Measurements from ENCODE around the gene ELOVL5. TPM values are rescaled to one million over a fixed set of nuclear protein-coding genes. Genes with fewer than 3 reads are reported as not detected.

Gene ELOVL5
- total and polyA plus RNA-seq, 10 donors: 48.8 to 113 (median 91.2) TPM

GRCh38 chr6:53263917-53264316, 84.8 kb downstream of the ELOVL5 start:
- no peak for TF ChIP-seq POLR2A (IDR thresholded peaks at IDR 0.05)
- TF ChIP-seq POLR2AphosphoS5 (IDR thresholded peaks at IDR 0.05): no peak
- no peak for TF ChIP-seq CTCF (IDR thresholded peaks at IDR 0.05 in 8 of 11, conservative IDR thresholded peaks at IDR 0.05 in 3 of 11)
- Histone ChIP-seq H3K4me1 (peaks cover 7 to 38% (median 26%) of the 10 kb centered on the region in 6 donors), H3K36me3 (peaks cover 3 to 90% (median 60%) of the 10 kb centered on the region in 6 donors), H3K9me3 (peaks cover 0 to 6% (median 0%) of the 10 kb centered on the region in 8 donors), H3K4me3 (no peak overlapping the region), H3K27ac (peak overlapping the region in 3 of 8 donors; percentile 53 to 75 (median 74)), H3K27me3 (replicated peaks in 1 of 7) (no peaks in the 10 kb centered on the region)
- intact Hi-C loops (cut with DNase I; ENCODE audit: low total_unique reads): no loop called here
- WGBS, 5 donors: 71 to 80% (median 78%) methylated on average over 2 of the region's 2 CpGs
- DNase-seq: no peak

GRCh38 chr6:53259860-53260580, 88.7 kb downstream of the ELOVL5 start:
- Histone ChIP-seq H3K4me3 (no peak overlapping the region), H3K4me1 (peaks cover under 1 to 53% (median 25%) of the 10 kb centered on the region in 6 donors), H3K27ac (peak overlapping the region in 6 of 8 donors; percentile 38 to 75 (median 60)), H3K27me3 (replicated peaks in 1 of 7) (no peaks in the 10 kb centered on the region), H3K9me3 (peaks cover 0 to 7% (median 0%) of the 10 kb centered on the region in 8 donors), H3K36me3 (peaks cover 3 to 67% (median 32%) of the 10 kb centered on the region in 6 donors)
- DNase-seq: no peak
- intact Hi-C loops (cut with DNase I; ENCODE audit: low total_unique reads): no loop called here
- TF ChIP-seq CTCF (IDR thresholded peaks at IDR 0.05 in 8 of 11, conservative IDR thresholded peaks at IDR 0.05 in 3 of 11): no peak
- peak in 2 of 3 donors; percentile 13 to 50 for TF ChIP-seq POLR2AphosphoS5 (IDR thresholded peaks at IDR 0.05)
- no peak for TF ChIP-seq POLR2A (IDR thresholded peaks at IDR 0.05)
- WGBS, 5 donors: 70 to 91% (median 80%) methylated on average over 11 of the region's 11 CpGs

GRCh38 chr6:53258774-53259155, 90.0 kb downstream of the ELOVL5 start:
- Histone ChIP-seq H3K4me1 (peaks cover 0 to 41% (median 14%) of the 10 kb centered on the region in 6 donors), H3K27me3 (replicated peaks in 1 of 7) (no peaks in the 10 kb centered on the region), H3K4me3 (no peak overlapping the region), H3K27ac (peak overlapping the region in 5 of 8 donors; percentile 31 to 75 (median 60)), H3K36me3 (peaks cover 3 to 57% (median 29%) of the 10 kb centered on the region in 6 donors), H3K9me3 (peaks cover 0 to 7% (median 0%) of the 10 kb centered on the region in 8 donors)
- DNase-seq: no peak
- TF ChIP-seq POLR2AphosphoS5 (IDR thresholded peaks at IDR 0.05) (peak in 1 of 3 donors; percentile 35), POLR2A (IDR thresholded peaks at IDR 0.05) (no peak)
- 50 to 70% (median 62%) methylated on average over 5 of the region's 5 CpGs for WGBS, 5 donors
- intact Hi-C loops (cut with DNase I; ENCODE audit: low total_unique reads): no loop called here

GRCh38 chr6:53258076-53258773, 90.5 kb downstream of the ELOVL5 start:
- Histone ChIP-seq H3K4me3 (no peak overlapping the region), H3K9me3 (peaks cover 0 to 7% (median 0%) of the 10 kb centered on the region in 8 donors), H3K27ac (peak overlapping the region in 4 of 8 donors; percentile 31 to 75 (median 66)), H3K4me1 (peaks cover 0 to 38% (median 12%) of the 10 kb centered on the region in 6 donors), H3K27me3 (replicated peaks in 1 of 7) (no peaks in the 10 kb centered on the region), H3K36me3 (peaks cover 3 to 51% (median 27%) of the 10 kb centered on the region in 6 donors)
- WGBS, 5 donors: 79 to 100% (median 93%) methylated on average over 2 of the region's 2 CpGs
- no peak for DNase-seq
- intact Hi-C loops (cut with DNase I; ENCODE audit: low total_unique reads): no loop called here
- TF ChIP-seq CTCF (IDR thresholded peaks at IDR 0.05 in 8 of 11, conservative IDR thresholded peaks at IDR 0.05 in 3 of 11) (no peak), POLR2A (IDR thresholded peaks at IDR 0.05) (no peak), POLR2AphosphoS5 (IDR thresholded peaks at IDR 0.05) (no peak)

Measured in spleen (tissue), 11 donors.